Fibroblast of pulmonary artery (primary cell): ENCODE results near the gene HOXC9.
"Not testable (repeated sequence)": the region's sequence is repeated elsewhere in the genome, so short reads cannot be mapped to it uniquely, and the experiment has no call there.

Experiments used
- DNase-seq: peaks from one replicate; pipeline ENCODE4 v3.0.0-alpha.2; 2010; ENCODE audit warnings: low read depth
- H3K4me3 ChIP-seq: replicated peaks from 2 replicates; pipeline ENCODE4 v1.5.1; 2011; ENCODE audit warnings: low read depth, mild to moderate bottlenecking, control low read depth, low read length, moderate library complexity
- CTCF ChIP-seq: IDR thresholded peaks from 2 replicates; pipeline ENCODE4 v1.5.1; 2011; ENCODE audit warnings: mild to moderate bottlenecking, control low read depth, low read length, inconsistent platforms; ENCODE audit errors: missing control alignments

The HOXC9 gene

DNA sequence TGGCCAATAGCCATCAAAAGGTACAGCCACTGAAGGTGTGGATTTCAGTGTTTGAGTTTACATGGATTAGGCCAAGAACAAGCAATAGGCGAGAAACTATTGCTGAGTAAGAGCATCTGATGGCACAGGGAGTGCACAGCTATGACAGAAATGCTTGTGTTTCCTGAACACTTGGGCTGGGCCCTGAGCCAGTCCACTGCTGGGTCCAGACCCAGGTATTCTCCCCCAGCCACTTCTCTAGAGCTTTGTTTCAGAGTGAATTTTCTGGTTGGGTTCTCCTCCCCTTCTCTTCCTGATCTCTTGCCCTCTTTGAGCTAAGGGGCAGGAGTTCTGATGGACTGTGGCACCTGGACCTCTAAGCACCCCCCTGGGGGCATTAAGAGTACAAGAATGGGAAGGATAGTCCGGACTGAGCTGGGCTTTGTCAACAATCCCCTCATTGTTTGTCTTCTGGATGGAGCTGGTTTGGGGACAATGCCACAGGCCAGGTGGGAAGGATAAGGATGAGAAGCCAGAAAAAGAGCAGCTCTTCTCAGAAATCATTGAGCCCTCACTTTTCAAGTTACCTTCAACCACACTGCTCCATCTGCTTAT is 41.2 kb downstream of the HOXC9 start:
- H3K4me3 ChIP-seq = no peak overlapping the region
- no peak for TF ChIP-seq CTCF
- no peak for DNase-seq

DNA sequence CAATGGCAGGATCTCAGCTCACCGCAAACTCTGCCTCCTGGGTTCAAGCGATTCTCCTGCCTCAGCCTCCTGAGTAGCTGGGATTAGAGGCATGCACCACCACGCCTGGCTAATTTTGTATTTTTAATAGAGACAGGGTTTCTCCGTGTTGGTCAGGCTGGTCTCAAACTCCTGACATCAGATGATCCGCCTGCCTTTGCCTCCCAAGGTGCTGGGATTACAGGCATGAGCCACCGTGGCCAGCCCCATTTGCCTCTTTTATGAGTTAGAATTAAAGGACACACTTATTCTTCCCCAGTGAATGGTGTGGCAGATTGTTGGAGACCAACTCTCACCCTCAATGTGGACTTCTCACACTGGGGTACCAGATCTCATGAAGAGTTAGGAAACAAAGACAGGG is 42.1 kb downstream of the HOXC9 start:
- H3K4me3 ChIP-seq, DNase-seq: not testable (repeated sequence)

DNA sequence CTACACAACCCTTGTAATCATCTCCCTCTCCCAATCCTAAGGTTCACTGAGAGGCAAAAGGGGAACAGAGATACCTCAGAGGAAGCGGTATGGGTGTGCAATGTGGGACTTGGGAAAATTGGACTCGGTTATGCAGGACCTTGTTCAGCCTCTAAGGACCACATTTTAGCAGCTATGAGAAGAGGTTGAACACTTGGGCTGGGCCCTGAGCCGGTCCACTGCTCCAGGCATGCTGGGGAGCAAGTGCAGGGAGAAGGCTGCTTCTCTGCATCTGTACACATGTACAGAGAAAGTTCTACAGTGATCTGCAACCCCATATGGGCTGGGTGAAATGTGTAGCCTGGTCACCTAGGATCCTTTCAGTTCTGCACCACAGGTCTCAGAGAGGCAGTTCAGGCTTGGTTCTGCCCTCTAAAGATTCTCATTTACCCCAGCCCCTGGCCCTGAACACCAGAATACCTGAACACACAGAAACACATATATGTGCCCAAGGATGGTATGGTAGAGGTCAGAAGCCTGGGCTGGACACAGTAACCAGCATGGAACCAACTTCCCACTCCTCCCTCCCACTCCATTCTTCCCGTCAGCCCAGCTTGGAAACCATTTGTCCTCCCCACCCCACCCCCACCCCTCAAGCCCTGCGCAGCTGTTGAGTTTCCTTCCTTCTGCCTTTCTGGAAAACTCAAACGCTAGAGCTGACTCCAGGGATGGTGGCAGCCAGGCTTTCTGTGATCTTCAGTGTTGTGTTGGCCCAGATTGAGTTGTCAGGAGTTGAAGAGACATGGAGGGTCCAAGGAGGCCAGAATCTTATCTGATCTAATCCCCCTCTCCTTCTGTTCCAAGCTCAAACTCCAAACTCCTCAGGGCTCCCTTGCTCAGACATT is 43.3 kb downstream of the HOXC9 start:
- no peak for DNase-seq
- H3K4me3 ChIP-seq = no peak overlapping the region
- TF ChIP-seq CTCF = no peak

- TF ChIP-seq CTCF = no peak
- H3K4me3 ChIP-seq = no peak overlapping the region
- no peak for DNase-seq
Observed at GRCh38 chr12:54044425-54045103, 44.6 kb downstream of the HOXC9 start.

DNA sequence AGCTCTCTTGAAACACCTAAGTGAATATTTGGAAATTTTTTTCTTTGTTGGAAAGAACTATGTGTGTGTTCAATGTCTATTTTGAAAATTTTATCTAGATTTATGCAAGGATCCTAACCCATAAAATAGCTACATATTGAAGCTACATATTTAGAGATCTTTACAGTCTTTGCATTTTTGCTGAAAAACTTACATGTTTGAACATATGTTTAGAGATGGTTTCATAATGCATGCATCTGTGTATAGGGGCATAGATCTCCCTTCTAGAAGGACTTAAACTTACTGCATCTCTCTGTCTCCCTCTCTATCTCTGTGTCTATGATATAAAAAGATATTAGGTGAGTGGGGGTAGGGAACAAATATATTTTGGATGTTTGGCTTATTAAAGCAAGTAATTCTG is 45.4 kb downstream of the HOXC9 start:
- DNase-seq = no peak
- H3K4me3 ChIP-seq = no peak overlapping the region
- TF ChIP-seq CTCF = no peak

DNA sequence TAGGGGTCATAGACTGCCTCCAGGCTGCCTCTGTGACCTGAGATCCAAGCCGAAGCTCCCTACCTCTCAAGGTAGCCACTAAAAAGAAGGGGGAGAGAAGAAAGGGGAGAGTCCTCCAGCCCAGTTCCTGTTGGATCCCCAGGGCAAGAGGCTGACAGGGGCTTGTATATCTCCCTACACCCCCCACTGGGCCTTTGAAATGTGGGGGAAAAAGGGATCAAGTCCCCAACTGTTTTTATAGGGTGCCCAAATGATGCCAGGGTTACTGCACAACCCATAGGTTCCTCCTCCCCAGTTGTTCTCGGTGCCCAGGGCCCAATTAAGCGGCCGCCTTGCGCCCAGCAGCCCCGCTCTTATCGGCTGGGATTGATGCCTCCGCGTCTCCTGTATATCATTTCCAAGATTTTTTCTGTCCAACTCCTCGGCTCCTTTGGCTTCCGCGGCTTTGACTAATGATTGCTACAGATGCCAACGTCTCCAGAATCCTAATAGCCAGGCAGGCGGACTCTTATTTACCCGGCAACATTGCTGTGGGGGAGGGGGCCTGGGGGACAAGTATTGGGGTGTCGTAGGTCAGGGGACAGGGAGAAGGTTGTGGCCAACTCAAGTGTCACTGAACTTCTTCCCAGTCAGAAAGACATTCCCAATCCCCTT is 46.0 kb downstream of the HOXC9 start:
- no peak for DNase-seq
- no peak overlapping the region for H3K4me3 ChIP-seq
- TF ChIP-seq CTCF = no peak

DNA sequence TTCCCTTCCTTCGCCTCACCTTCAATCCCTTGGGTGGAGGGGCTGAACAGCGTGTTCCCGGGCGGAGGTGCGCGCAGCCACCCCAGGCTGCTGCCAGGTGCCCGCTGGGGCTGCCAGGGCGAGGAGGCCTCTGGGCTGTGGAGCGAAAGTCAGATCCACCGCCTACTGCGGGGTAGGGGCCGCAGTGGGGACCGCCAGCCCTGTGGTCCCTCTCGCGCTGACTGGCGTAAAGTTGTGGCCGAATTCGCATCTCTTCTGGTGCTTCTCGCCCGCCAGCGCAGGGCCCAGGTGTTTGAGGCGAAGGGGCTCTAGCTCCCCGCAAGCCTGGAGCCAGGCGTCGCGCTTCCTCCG is 46.8 kb downstream of the HOXC9 start:
- no peak for TF ChIP-seq CTCF
- no peak for DNase-seq
- H3K4me3 ChIP-seq = no peak overlapping the region
